Measurements from ENCODE around the gene IRX1. TPM values are rescaled to one million over a fixed set of nuclear protein-coding genes. Genes with fewer than 3 reads are reported as not detected.

Gene IRX1
- total RNA-seq, 2 experiments from 2014 or later: not detected

GRCh38 chr5:3615217-3615616 lies 19.6 kb downstream of the IRX1 start:
- H3K27ac ChIP-seq (ENCODE audit: low read depth in 1 of 2, low read length in 2 of 2): no peak overlapping the region
- Mint-ChIP-seq H3K27me3 (peaks cover 4% of the 10 kb centered on the region), H3K36me3 (ENCODE audit: low read depth) (no peaks in the 10 kb centered on the region), H3K4me1 (ENCODE audit: low read depth) (no peaks in the 10 kb centered on the region), H3K4me3 (no peak overlapping the region), H3K27ac (no peak overlapping the region), H3K9me3 (no peaks in the 10 kb centered on the region)
- CTCF ChIA-PET: no interaction called here
- no peak for DNase-seq
- H3K9me3 ChIP-seq (ENCODE audit: control insufficient read depth in 1 of 2, insufficient read depth in 1 of 2, low read length in 2 of 2): peaks cover 0 to 22% of the 10 kb centered on the region in 2 experiments
- no peaks in the 10 kb centered on the region for H3K36me3 ChIP-seq (ENCODE audit: insufficient read depth, low read length)
- no peak for ATAC-seq (ENCODE audit: poor library complexity)
- intact Hi-C loops (cut with DNase I, micrococcal nuclease): no loop called here
- H3K4me1 ChIP-seq (ENCODE audit: insufficient read depth, low read length): no peaks in the 10 kb centered on the region
- no peak overlapping the region for H3K4me3 ChIP-seq (ENCODE audit: low read length)
- peaks cover 0 to 2% of the 10 kb centered on the region in 2 experiments for H3K27me3 ChIP-seq (ENCODE audit: control insufficient read depth in 1 of 2, insufficient read depth in 2 of 2, low read length in 2 of 2)
- POLR2A ChIA-PET: no interaction called here
- TF ChIP-seq CTCF (IDR thresholded peaks at IDR 0.05): no peak

- no peak overlapping the region for H3K4me3 ChIP-seq (ENCODE audit: low read length)
- Mint-ChIP-seq H3K36me3 (ENCODE audit: low read depth) (no peaks in the 10 kb centered on the region), H3K27me3 (peaks cover 4% of the 10 kb centered on the region), H3K4me1 (ENCODE audit: low read depth) (no peaks in the 10 kb centered on the region), H3K4me3 (no peak overlapping the region), H3K27ac (no peak overlapping the region), H3K9me3 (no peaks in the 10 kb centered on the region)
- POLR2A ChIA-PET: no interaction called here
- no peaks in the 10 kb centered on the region for H3K4me1 ChIP-seq (ENCODE audit: insufficient read depth, low read length)
- no peak for DNase-seq
- CTCF ChIA-PET: no interaction called here
- no peak for ATAC-seq (ENCODE audit: poor library complexity)
- H3K27me3 ChIP-seq (ENCODE audit: control insufficient read depth in 1 of 2, insufficient read depth in 2 of 2, low read length in 2 of 2): peaks cover 0 to 2% of the 10 kb centered on the region in 2 experiments
- intact Hi-C loops (cut with DNase I, micrococcal nuclease): no loop called here
- H3K36me3 ChIP-seq (ENCODE audit: insufficient read depth, low read length): no peaks in the 10 kb centered on the region
- TF ChIP-seq CTCF (IDR thresholded peaks at IDR 0.05): no peak
- H3K9me3 ChIP-seq (ENCODE audit: control insufficient read depth in 1 of 2, insufficient read depth in 1 of 2, low read length in 2 of 2): peaks cover 0 to 26% of the 10 kb centered on the region in 2 experiments
- no peak overlapping the region for H3K27ac ChIP-seq (ENCODE audit: low read depth in 1 of 2, low read length in 2 of 2)
These were observed 20.2 kb downstream of the IRX1 start for GRCh38 chr5:3615829-3616228.

GRCh38 chr5:3619579-3619978 lies 23.9 kb downstream of the IRX1 start:
- Mint-ChIP-seq H3K27me3 (peaks cover 4% of the 10 kb centered on the region), H3K36me3 (ENCODE audit: low read depth) (no peaks in the 10 kb centered on the region), H3K4me1 (ENCODE audit: low read depth) (no peaks in the 10 kb centered on the region), H3K4me3 (no peak overlapping the region), H3K27ac (no peak overlapping the region), H3K9me3 (no peaks in the 10 kb centered on the region)
- peaks cover 0 to 2% of the 10 kb centered on the region in 2 experiments for H3K27me3 ChIP-seq (ENCODE audit: control insufficient read depth in 1 of 2, insufficient read depth in 2 of 2, low read length in 2 of 2)
- H3K4me1 ChIP-seq (ENCODE audit: insufficient read depth, low read length): no peaks in the 10 kb centered on the region
- H3K9me3 ChIP-seq (ENCODE audit: control insufficient read depth in 1 of 2, insufficient read depth in 1 of 2, low read length in 2 of 2): peaks cover 0 to 24% of the 10 kb centered on the region in 2 experiments
- no peak overlapping the region for H3K27ac ChIP-seq (ENCODE audit: low read depth in 1 of 2, low read length in 2 of 2)
- no peak overlapping the region for H3K4me3 ChIP-seq (ENCODE audit: low read length)
- no peak for TF ChIP-seq CTCF (IDR thresholded peaks at IDR 0.05)
- H3K36me3 ChIP-seq (ENCODE audit: insufficient read depth, low read length): no peaks in the 10 kb centered on the region
- POLR2A ChIA-PET: no interaction called here
- CTCF ChIA-PET: no interaction called here
- ATAC-seq (ENCODE audit: poor library complexity): no peak
- intact Hi-C loops (cut with DNase I, micrococcal nuclease): no loop called here
- DNase-seq: no peak

Measured in CD4-positive, alpha-beta T cell (primary cell).